ENCODE data around the gene SH2D1B. TPM values are rescaled to one million over a fixed set of nuclear protein-coding genes. Genes with fewer than 3 reads are reported as not detected.

The SH2D1B gene
- total RNA-seq, 1 experiment from 2014 or later, result 0.34 TPM

- Histone ChIP-seq H3K9me3 (ENCODE audit: low read depth, low read length, poor library complexity, severe bottlenecking) (no peaks in the 10 kb centered on the region), H3K4me3 (ENCODE audit: low read depth, low read length, poor library complexity, severe bottlenecking) (no peak overlapping the region), H3K36me3 (ENCODE audit: insufficient read depth, low read length, poor library complexity, severe bottlenecking) (peaks cover 6% of the 10 kb centered on the region), H3K27me3 (replicated peaks; ENCODE audit: insufficient read depth, low read depth, low read length, poor library complexity) (no peaks in the 10 kb centered on the region), H3K4me1 (ENCODE audit: insufficient read depth, low read length, poor library complexity, severe bottlenecking) (peaks cover 24% of the 10 kb centered on the region), H3K27ac (ENCODE audit: low read depth, low read length, poor library complexity, severe bottlenecking) (peak overlapping the region; percentile 48)
- TF ChIP-seq CTCF (conservative IDR thresholded peaks at IDR 0.05; ENCODE audit: low read depth, low read length) (no peak), EZH2 (IDR thresholded peaks at IDR 0.05; ENCODE audit: borderline replicate concordance, low read depth, low read length, poor library complexity, severe bottlenecking) (no peak)
- CTCF ChIA-PET, result no interaction called here
- POLR2A ChIA-PET (ENCODE audit: low non-redundant PET), result interaction anchor here (0.6 kb wide), 1 partner anchor 11 kb away, joined by 3 read pairs; no protein-coding TSS in a partner anchor
- intact Hi-C loops (cut with micrococcal nuclease; ENCODE audit: unreplicated experiment), result no loop called here
- DNase-seq (ENCODE audit: low spot score), result peak; percentile 73
- no TSS peak for BruUV-seq (replicated peaks)
Observed at GRCh38 chr1:162349635-162350330, 62.2 kb downstream of the SH2D1B start.

DNA sequence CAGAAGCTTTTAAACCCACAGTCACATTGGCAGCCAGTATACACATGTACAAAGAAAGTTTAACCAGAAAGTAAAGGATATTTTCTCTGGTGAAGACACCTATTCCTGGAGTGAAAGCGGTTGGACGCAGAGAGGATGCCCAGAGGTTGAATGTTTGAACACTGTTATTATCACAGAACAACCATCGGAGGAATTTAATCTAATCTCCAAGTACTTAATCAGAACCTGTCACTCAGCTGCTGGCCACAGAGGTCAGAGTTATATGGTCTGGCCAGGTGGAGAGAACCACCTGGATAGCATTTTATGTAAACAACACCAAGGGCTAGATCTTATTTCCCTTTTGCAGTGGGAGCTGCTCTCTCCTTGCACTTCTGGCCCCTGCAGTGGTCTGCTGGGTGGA, 64.7 kb downstream of the SH2D1B start:
- H3K4me1 ChIP-seq (ENCODE audit: insufficient read depth, low read length, poor library complexity, severe bottlenecking), result peaks cover 21% of the 10 kb centered on the region
- no peak for DNase-seq (ENCODE audit: low spot score)
- no peak overlapping the region for H3K27ac ChIP-seq (ENCODE audit: low read depth, low read length, poor library complexity, severe bottlenecking)
- no peaks in the 10 kb centered on the region for H3K27me3 ChIP-seq (replicated peaks; ENCODE audit: insufficient read depth, low read depth, low read length, poor library complexity)
- peaks cover 12% of the 10 kb centered on the region for H3K36me3 ChIP-seq (ENCODE audit: insufficient read depth, low read length, poor library complexity, severe bottlenecking)
- intact Hi-C loops (cut with micrococcal nuclease; ENCODE audit: unreplicated experiment), result no loop called here
- TF ChIP-seq CTCF (conservative IDR thresholded peaks at IDR 0.05; ENCODE audit: low read depth, low read length), result no peak
- no peak for TF ChIP-seq EZH2 (IDR thresholded peaks at IDR 0.05; ENCODE audit: borderline replicate concordance, low read depth, low read length, poor library complexity, severe bottlenecking)
- H3K9me3 ChIP-seq (ENCODE audit: low read depth, low read length, poor library complexity, severe bottlenecking), result no peaks in the 10 kb centered on the region
- BruUV-seq (replicated peaks), result no TSS peak
- ChIA-PET POLR2A (ENCODE audit: low non-redundant PET) (no interaction called here), CTCF (no interaction called here)
- H3K4me3 ChIP-seq (ENCODE audit: low read depth, low read length, poor library complexity, severe bottlenecking), result no peak overlapping the region

Other genes with a start within 250 kb of the SH2D1B start
- gene SPATA46, start 35.3 kb downstream of the SH2D1B start, total RNA-seq (2021), result not detected in 2 replicates
- gene C1orf226, start 30.4 kb downstream of the SH2D1B start, total RNA-seq (2021), result 27.9 and 34.3 TPM in 2 replicates
- 50.3 and 62.2 TPM in 2 replicates for gene UHMK1, start 85.7 kb upstream of the SH2D1B start, total RNA-seq (2021)
- 122 and 152 TPM in 2 replicates for gene UAP1, start 149.6 kb upstream of the SH2D1B start, total RNA-seq (2021)
- gene DDR2, start 220.3 kb upstream of the SH2D1B start, total RNA-seq (2021), result 121 and 145 TPM in 2 replicates